NK-92 (cell line): ENCODE measurements around the gene S100A13.
"Not testable (repeated sequence)": the region's sequence is repeated elsewhere in the genome, so short reads cannot be mapped to it uniquely, and the experiment has no call there.

Source experiments
- DNase-seq: peaks from one replicate; lab custom pipeline; 2025; ENCODE audit not compliant: unreplicated experiment; lab: John Stamatoyannopoulos, UW

Gene S100A13

GRCh38 chr1:153575081-153575491, 52.2 kb downstream of the S100A13 start:
- not testable (repeated sequence) for DNase-seq

GRCh38 chr1:153573351-153573750, 54.0 kb downstream of the S100A13 start:
- DNase-seq, result no peak

- DNase-seq, result no peak
Observed at GRCh38 chr1:153572569-153573015, 54.7 kb downstream of the S100A13 start.

- DNase-seq, result no peak
Observed at GRCh38 chr1:153571706-153572105, 55.6 kb downstream of the S100A13 start.

- DNase-seq, result no peak
Observed at GRCh38 chr1:153570874-153571273, 56.4 kb downstream of the S100A13 start.

- DNase-seq, result no peak
Observed at GRCh38 chr1:153569465-153569864, 57.8 kb downstream of the S100A13 start.
